Stimulated activated CD8-positive, alpha-beta memory T cell treated with anti-CD3 and anti-CD28 coated beads, Interleukin-12 subunit alpha, Interleukin-12 subunit beta, amount 100 ng/mL, for 1 hour (primary cell): ENCODE data around the gene DCLK1.

Experiments
- DNase-seq: peaks from one replicate; pipeline ENCODE4 v3.0.0-alpha.2; 2020; ENCODE audit warnings: low read depth

DCLK1 gene

GRCh38 chr13:35892837-35893814 lies 238.1 kb downstream of the DCLK1 start:
- no peak for DNase-seq

GRCh38 chr13:35891507-35892441 lies 239.4 kb downstream of the DCLK1 start:
- DNase-seq = no peak

- no peak for DNase-seq
Observed at GRCh38 chr13:35889560-35889959, 241.6 kb downstream of the DCLK1 start.

- DNase-seq = no peak
Observed at GRCh38 chr13:35888981-35889380, 242.2 kb downstream of the DCLK1 start.

- DNase-seq = no peak
Observed at GRCh38 chr13:35888457-35888883, 242.7 kb downstream of the DCLK1 start.

- no peak for DNase-seq
Observed at GRCh38 chr13:35887115-35887666, 244.0 kb downstream of the DCLK1 start.

- DNase-seq = no peak
Observed at GRCh38 chr13:35886332-35887114, 244.7 kb downstream of the DCLK1 start.

- DNase-seq = no peak
Observed at GRCh38 chr13:35884211-35884760, 246.9 kb downstream of the DCLK1 start.

- no peak for DNase-seq
Observed at GRCh38 chr13:35882722-35883497, 248.3 kb downstream of the DCLK1 start.

- DNase-seq = no peak
Observed at GRCh38 chr13:35881360-35881759, 249.8 kb downstream of the DCLK1 start.

- DNase-seq = no peak
Observed at GRCh38 chr13:35879111-35879510, 252.1 kb downstream of the DCLK1 start.

GRCh38 chr13:35876601-35877000 lies 254.6 kb downstream of the DCLK1 start:
- DNase-seq = no peak

- DNase-seq = no peak
Observed at GRCh38 chr13:35874704-35875103, 256.5 kb downstream of the DCLK1 start.

GRCh38 chr13:35872369-35872768 lies 258.8 kb downstream of the DCLK1 start:
- DNase-seq = no peak

GRCh38 chr13:35871561-35871960 lies 259.6 kb downstream of the DCLK1 start:
- DNase-seq = no peak

GRCh38 chr13:35866801-35867200 lies 264.4 kb downstream of the DCLK1 start:
- DNase-seq = no peak

GRCh38 chr13:35865341-35866240 lies 265.6 kb downstream of the DCLK1 start:
- DNase-seq = no peak

- DNase-seq = no peak
Observed at GRCh38 chr13:35860661-35861060, 270.5 kb downstream of the DCLK1 start.

- DNase-seq = no peak
Observed at GRCh38 chr13:35859981-35860380, 271.2 kb downstream of the DCLK1 start.
